Measurements from ENCODE around the gene IGFBP4. TPM values are rescaled to one million over a fixed set of nuclear protein-coding genes. Genes with fewer than 3 reads are reported as not detected.

IGFBP4 gene
- total and polyA plus RNA-seq, 2 of the 13 experiments (the other 11 are each of a cell fraction or from before 2014, with no cell fraction given): 4.1 to 49.0 TPM

DNA sequence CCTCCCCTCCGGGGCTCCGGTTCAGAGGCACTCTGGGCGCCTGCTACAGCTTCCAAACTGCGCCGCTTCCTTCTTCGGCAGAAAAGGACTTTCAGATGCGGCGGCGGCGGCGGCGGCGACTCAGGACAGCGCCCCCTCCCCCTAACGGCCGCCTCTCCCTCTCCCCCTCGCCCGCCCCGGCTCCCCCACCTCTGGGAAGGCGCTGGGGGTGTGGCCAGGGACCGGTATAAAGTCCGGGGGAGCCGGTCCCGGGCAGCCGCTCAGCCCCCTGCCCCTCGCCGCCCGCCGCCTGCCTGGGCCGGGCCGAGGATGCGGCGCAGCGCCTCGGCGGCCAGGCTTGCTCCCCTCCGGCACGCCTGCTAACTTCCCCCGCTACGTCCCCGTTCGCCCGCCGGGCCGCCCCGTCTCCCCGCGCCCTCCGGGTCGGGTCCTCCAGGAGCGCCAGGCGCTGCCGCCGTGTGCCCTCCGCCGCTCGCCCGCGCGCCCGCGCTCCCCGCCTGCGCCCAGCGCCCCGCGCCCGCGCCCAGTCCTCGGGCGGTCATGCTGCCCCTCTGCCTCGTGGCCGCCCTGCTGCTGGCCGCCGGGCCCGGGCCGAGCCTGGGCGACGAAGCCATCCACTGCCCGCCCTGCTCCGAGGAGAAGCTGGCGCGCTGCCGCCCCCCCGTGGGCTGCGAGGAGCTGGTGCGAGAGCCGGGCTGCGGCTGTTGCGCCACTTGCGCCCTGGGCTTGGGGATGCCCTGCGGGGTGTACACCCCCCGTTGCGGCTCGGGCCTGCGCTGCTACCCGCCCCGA lies at the start of gene IGFBP4 (continued):
- TF ChIP-seq DPF2 (CRISPR knock-in tag; IDR thresholded peaks at IDR 0.05; ENCODE audit: borderline replicate concordance, low read depth) (no peak), HDAC6 (IDR thresholded peaks at IDR 0.05; ENCODE audit: low read depth, low read length) (no peak), CEBPG (CRISPR knock-in tag; IDR thresholded peaks at IDR 0.05) (peak; percentile 90), ZSCAN9 (CRISPR knock-in tag; IDR thresholded peaks at IDR 0.05; ENCODE audit: borderline replicate concordance) (no peak), CBX1 (IDR thresholded peaks at IDR 0.05; ENCODE audit: low read depth) (no peak), RELA (CRISPR knock-in tag; IDR thresholded peaks at IDR 0.05) (0 out of 2 replicates have a peak, but pooled peaks have one; percentile 36), FLYWCH1 (CRISPR knock-in tag; IDR thresholded peaks at IDR 0.05) (peak; percentile 42; the same call in 1 of the 2 replicates), SP4 (CRISPR knock-in tag; IDR thresholded peaks at IDR 0.05) (peak; percentile 73), TMF1 (CRISPR knock-in tag; IDR thresholded peaks at IDR 0.05; ENCODE audit: low read depth) (peak; percentile 98), SATB2 (CRISPR knock-in tag; IDR thresholded peaks at IDR 0.05) (0 out of 2 replicates have a peak, but pooled peaks have one; percentile 75), ZNF75D (CRISPR knock-in tag; IDR thresholded peaks at IDR 0.05; ENCODE audit: borderline replicate concordance) (no peak), BHLHE40 (IDR thresholded peaks at IDR 0.05; ENCODE audit: low read length) (no peak), PHF20 (CRISPR knock-in tag; IDR thresholded peaks at IDR 0.05) (no peak), ZNF7 (CRISPR knock-in tag; IDR thresholded peaks at IDR 0.05) (no peak), ZNF205 (CRISPR knock-in tag; IDR thresholded peaks at IDR 0.05) (peak; percentile 53; the same call in 1 of the 2 replicates), ZNF121 (CRISPR knock-in tag; IDR thresholded peaks at IDR 0.05) (no peak), ZNF235 (CRISPR knock-in tag; IDR thresholded peaks at IDR 0.05; ENCODE audit: borderline replicate concordance) (peak; percentile 86; the same call in 1 of the 2 replicates), ZNF777 (CRISPR knock-in tag; IDR thresholded peaks at IDR 0.05) (peak; percentile 87), SMAD3 (CRISPR knock-in tag; IDR thresholded peaks at IDR 0.05) (no peak), MED1 (CRISPR knock-in tag; IDR thresholded peaks at IDR 0.05) (peak; percentile 52), FOXK1 (CRISPR knock-in tag; IDR thresholded peaks at IDR 0.05; ENCODE audit: borderline replicate concordance, low read depth) (no peak), MEIS2 (CRISPR knock-in tag; IDR thresholded peaks at IDR 0.05) (peak; percentile 60; the same call in 1 of the 2 replicates), AKAP8 (CRISPR knock-in tag; IDR thresholded peaks at IDR 0.05) (no peak), ATM (IDR thresholded peaks at IDR 0.05; ENCODE audit: borderline replicate concordance) (no peak), NRL (CRISPR knock-in tag; IDR thresholded peaks at IDR 0.05; ENCODE audit: borderline replicate concordance) (no peak; the same call in 1 of the 2 replicates), KLF6 (CRISPR knock-in tag; IDR thresholded peaks at IDR 0.05) (0 out of 2 replicates have a peak, but pooled peaks have one; percentile 58)
- TF ChIP-seq, protein P1, sequence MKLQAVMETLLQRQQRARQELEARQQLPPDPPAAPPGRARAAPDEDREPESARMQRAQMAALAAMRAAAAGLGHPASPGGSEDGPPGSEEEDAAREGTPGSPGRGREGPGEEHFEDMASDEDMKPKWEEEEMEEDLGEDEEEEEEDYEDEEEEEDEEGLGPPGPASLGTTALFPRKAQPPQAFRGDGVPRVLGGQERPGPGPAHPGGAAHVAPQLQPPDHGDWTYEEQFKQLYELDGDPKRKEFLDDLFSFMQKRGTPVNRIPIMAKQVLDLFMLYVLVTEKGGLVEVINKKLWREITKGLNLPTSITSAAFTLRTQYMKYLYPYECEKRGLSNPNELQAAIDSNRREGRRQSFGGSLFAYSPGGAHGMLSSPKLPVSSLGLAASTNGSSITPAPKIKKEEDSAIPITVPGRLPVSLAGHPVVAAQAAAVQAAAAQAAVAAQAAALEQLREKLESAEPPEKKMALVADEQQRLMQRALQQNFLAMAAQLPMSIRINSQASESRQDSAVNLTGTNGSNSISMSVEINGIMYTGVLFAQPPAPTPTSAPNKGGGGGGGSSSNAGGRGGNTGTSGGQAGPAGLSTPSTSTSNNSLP (IDR thresholded peaks at IDR 0.05; ENCODE audit: low read depth, low read length): no peak
- TF ChIP-seq, protein P2, sequence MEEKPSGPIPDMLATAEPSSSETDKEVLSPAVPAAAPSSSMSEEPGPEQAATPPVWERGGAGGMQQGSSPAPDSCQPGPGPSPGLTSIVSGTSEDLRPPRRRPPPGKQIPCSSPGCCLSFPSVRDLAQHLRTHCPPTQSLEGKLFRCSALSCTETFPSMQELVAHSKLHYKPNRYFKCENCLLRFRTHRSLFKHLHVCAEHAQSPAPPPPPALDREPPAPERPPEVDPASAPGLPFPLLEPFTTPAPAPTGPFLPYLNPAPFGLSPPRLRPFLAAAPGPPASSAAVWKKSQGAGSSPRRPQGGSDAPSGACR (CRISPR knock-in tag; IDR thresholded peaks at IDR 0.05): no peak
- TF ChIP-seq, protein P3, sequence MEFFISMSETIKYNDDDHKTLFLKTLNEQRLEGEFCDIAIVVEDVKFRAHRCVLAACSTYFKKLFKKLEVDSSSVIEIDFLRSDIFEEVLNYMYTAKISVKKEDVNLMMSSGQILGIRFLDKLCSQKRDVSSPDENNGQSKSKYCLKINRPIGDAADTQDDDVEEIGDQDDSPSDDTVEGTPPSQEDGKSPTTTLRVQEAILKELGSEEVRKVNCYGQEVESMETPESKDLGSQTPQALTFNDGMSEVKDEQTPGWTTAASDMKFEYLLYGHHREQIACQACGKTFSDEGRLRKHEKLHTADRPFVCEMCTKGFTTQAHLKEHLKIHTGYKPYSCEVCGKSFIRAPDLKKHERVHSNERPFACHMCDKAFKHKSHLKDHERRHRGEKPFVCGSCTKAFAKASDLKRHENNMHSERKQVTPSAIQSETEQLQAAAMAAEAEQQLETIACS (CRISPR knock-in tag; IDR thresholded peaks at IDR 0.05): peak; percentile 68
- TF ChIP-seq, protein P4, sequence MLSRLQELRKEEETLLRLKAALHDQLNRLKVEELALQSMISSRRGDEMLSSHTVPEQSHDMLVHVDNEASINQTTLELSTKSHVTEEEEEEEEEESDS (CRISPR knock-in tag; IDR thresholded peaks at IDR 0.05; ENCODE audit: borderline replicate concordance): no peak

All from HepG2 (cell line).